Keratinocyte (primary cell): ENCODE results near the gene SLC25A2. TPM values are rescaled to one million over a fixed set of nuclear protein-coding genes. Genes with fewer than 3 reads are reported as not detected.

Experiments
- DNase-seq: peaks from one replicate; pipeline ENCODE4 v3.0.0-alpha.2; 2011; ENCODE audit warnings: low read depth, missing footprints, low spot score
- FAIRE-seq: peaks from 2 replicates; lab custom pipeline; 2011; peaks lifted over from hg19 to GRCh38; lab: Jason Lieb, UNC
- H2AFZ ChIP-seq: 2 replicates; pipeline ENCODE4 v1.6.0; 2012; ENCODE audit warnings: low read length, control low read depth, inconsistent platforms; ENCODE audit not compliant: control insufficient read depth
- H3K27ac ChIP-seq: 2 replicates; pipeline ENCODE4 v1.5.1; 2011; ENCODE audit warnings: low read length; ENCODE audit not compliant: control insufficient read depth, insufficient read depth
- H3K27me3 ChIP-seq: 3 replicates; pipeline ENCODE4 v1.6.0; 2011; ENCODE audit warnings: low read length; ENCODE audit not compliant: control insufficient read depth, insufficient read depth; ENCODE audit errors: extremely low read depth
- H3K36me3 ChIP-seq, 2 experiments: 2 replicates in 1 of 2; 3 replicates in 1 of 2; pipeline ENCODE4 v1.5.1; 2011; ENCODE audit warnings: low read length in 2 of 2, mild to moderate bottlenecking in 1 of 2; ENCODE audit not compliant: control insufficient read depth in 2 of 2, insufficient read depth in 2 of 2; ENCODE audit errors: extremely low read depth in 1 of 2
- H3K4me1 ChIP-seq: 3 replicates; pipeline ENCODE4 v1.5.1; 2011; ENCODE audit warnings: low read length; ENCODE audit not compliant: control insufficient read depth, insufficient read depth; ENCODE audit errors: extremely low read depth
- H3K4me2 ChIP-seq: 3 replicates; pipeline ENCODE4 v1.6.0; 2011; ENCODE audit warnings: low read depth, low read length; ENCODE audit not compliant: control insufficient read depth, insufficient read depth; ENCODE audit errors: extremely low read depth
- H3K4me3 ChIP-seq, 3 experiments: fragments of 200-600 bp in 1 of 3; sonication (generic) in 1 of 3; 2 replicates in 2 of 3; 3 replicates in 1 of 3; pipeline ENCODE4 v1.5.1; 2011 to 2016; ENCODE audit warnings: low read length in 3 of 3, mild to moderate bottlenecking in 3 of 3, control low read depth in 2 of 3, inconsistent platforms in 1 of 3, low read depth in 1 of 3, mixed read lengths in 1 of 3, mixed run types in 1 of 3, moderate library complexity in 1 of 3; ENCODE audit not compliant: control insufficient read depth in 2 of 3, insufficient read depth in 2 of 3; ENCODE audit errors: extremely low read depth in 1 of 3
- H3K79me2 ChIP-seq: 2 replicates; pipeline ENCODE4 v1.6.0; 2012; ENCODE audit warnings: low read length; ENCODE audit not compliant: control insufficient read depth, insufficient read depth
- H3K9ac ChIP-seq: 3 replicates; pipeline ENCODE4 v1.6.0; 2011; ENCODE audit warnings: low read length; ENCODE audit not compliant: control insufficient read depth, insufficient read depth; ENCODE audit errors: extremely low read depth
- H3K9me1 ChIP-seq: 3 replicates; pipeline ENCODE4 v1.6.0; 2011; ENCODE audit warnings: low read length; ENCODE audit not compliant: control insufficient read depth, insufficient read depth; ENCODE audit errors: extremely low read depth
- H3K9me3 ChIP-seq: 2 replicates; pipeline ENCODE4 v1.5.1; 2012; ENCODE audit warnings: low read depth, low read length; ENCODE audit not compliant: control insufficient read depth
- H4K20me1 ChIP-seq: 3 replicates; pipeline ENCODE4 v1.6.0; 2011; ENCODE audit warnings: low read length; ENCODE audit not compliant: control insufficient read depth, insufficient read depth; ENCODE audit errors: extremely low read depth
- CTCF ChIP-seq, 3 experiments: IDR thresholded peaks in 1 of 3; conservative IDR thresholded peaks in 1 of 3; optimal IDR thresholded peaks in 1 of 3; 2 replicates in 2 of 3; 3 replicates in 1 of 3; pipeline versions ENCODE3 to v1.5.1; 2011; ENCODE audit warnings: low read length in 3 of 3, mild to moderate bottlenecking in 3 of 3, moderate library complexity in 2 of 3, control low read depth in 1 of 3, inconsistent platforms in 1 of 3; ENCODE audit not compliant: insufficient read depth in 2 of 3; ENCODE audit errors: extremely low read depth in 1 of 3
- EZH2 ChIP-seq: IDR thresholded peaks from one replicate; pipeline ENCODE4 v1.6.1; 2012; ENCODE audit warnings: inconsistent platforms, mild to moderate bottlenecking, low read length, moderate library complexity
- dilution Hi-C: fragments of 300-500 bp; cut with MboI; formaldehyde crosslinking; loops from one replicate; pipeline ENCODE4 v1.7.0; 2020; ENCODE audit warnings: low sequenced_read_pairs; ENCODE audit not compliant: extremely low pct_ligation_motif_present
- polyA plus RNA-seq, 5 experiments: library from polyadenylated mRNA; depleted of rRNA in 3 of 5; stranded (reverse) in 3 of 5; stranded (forward) in 1 of 5; unstranded in 1 of 5; fragments of >200 nt; gene quantifications; 1 replicate in 1 of 5; 2 replicates in 3 of 5; 3 replicates in 1 of 5; pipeline versions ENCODE4 v1.2.1 to v1.2.3, GENCODE V29; 2011 to 2012; ENCODE audit warnings: missing spikeins in 2 of 5, low read depth in 1 of 5, low replicate concordance in 1 of 5

The SLC25A2 gene
- polyA plus RNA-seq, 1 donor (not counting 4 experiments of a cell fraction or from before 2014, with no cell fraction given), result not detected

DNA sequence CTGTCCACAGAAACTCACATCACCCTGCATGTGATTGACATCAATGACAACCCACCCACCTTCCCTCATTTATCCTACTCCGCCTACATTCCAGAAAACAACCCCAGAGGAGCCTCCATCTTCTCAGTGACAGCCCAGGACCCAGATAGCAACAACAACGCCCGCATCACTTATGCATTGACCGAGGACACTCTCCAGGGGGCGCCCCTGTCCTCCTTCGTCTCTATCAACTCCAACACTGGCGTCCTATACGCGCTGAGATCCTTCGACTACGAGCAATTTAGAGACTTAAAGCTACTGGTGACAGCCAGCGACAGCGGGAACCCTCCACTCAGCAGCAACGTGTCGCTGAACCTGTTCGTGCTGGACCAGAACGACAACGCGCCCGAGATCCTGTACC is 41.5 kb upstream of the SLC25A2 start:
- H3K9ac ChIP-seq, result no peak overlapping the region
- FAIRE-seq (no peak), DNase-seq (no peak)
- H2AFZ ChIP-seq, result no peak overlapping the region
- no peaks in the 10 kb centered on the region for H3K9me1 ChIP-seq
- no peaks in the 10 kb centered on the region for H3K4me1 ChIP-seq
- TF ChIP-seq EZH2, result no peak
- no peak for TF ChIP-seq CTCF (optimal IDR thresholded peaks at IDR 0.05 in 1 of 3, IDR thresholded peaks at IDR 0.05 in 1 of 3, conservative IDR thresholded peaks at IDR 0.05 in 1 of 3; ENCODE audit: extremely low read depth in 1 of 3, insufficient read depth in 2 of 3, low read length in 3 of 3)
- no peaks in the 10 kb centered on the region for H3K36me3 ChIP-seq
- no peaks in the 10 kb centered on the region for H3K27me3 ChIP-seq
- dilution Hi-C loops, result no loop called here
- H3K9me3 ChIP-seq, result peaks cover 10% of the 10 kb centered on the region
- H3K79me2 ChIP-seq, result no peaks in the 10 kb centered on the region
- H4K20me1 ChIP-seq, result no peaks in the 10 kb centered on the region
- no peak overlapping the region for H3K27ac ChIP-seq
- H3K4me2 ChIP-seq, result no peak overlapping the region
- no peak overlapping the region for H3K4me3 ChIP-seq

GRCh38 chr5:141343953-141344463 is 40.2 kb upstream of the SLC25A2 start:
- peak overlapping the region; percentile 14 for H3K4me2 ChIP-seq
- TF ChIP-seq CTCF (optimal IDR thresholded peaks at IDR 0.05 in 1 of 3, IDR thresholded peaks at IDR 0.05 in 1 of 3, conservative IDR thresholded peaks at IDR 0.05 in 1 of 3; ENCODE audit: extremely low read depth in 1 of 3, insufficient read depth in 2 of 3, low read length in 3 of 3), result no peak
- no peak for TF ChIP-seq EZH2
- H3K27me3 ChIP-seq, result peaks cover 6% of the 10 kb centered on the region
- H3K9me3 ChIP-seq, result peaks cover 14% of the 10 kb centered on the region
- peak overlapping the region; percentile 26 for H2AFZ ChIP-seq
- no peaks in the 10 kb centered on the region for H3K9me1 ChIP-seq
- no peak overlapping the region for H3K27ac ChIP-seq
- dilution Hi-C loops, result no loop called here
- no peaks in the 10 kb centered on the region for H4K20me1 ChIP-seq
- no peak for DNase-seq
- H3K36me3 ChIP-seq, result no peaks in the 10 kb centered on the region
- FAIRE-seq, result no peak
- H3K4me3 ChIP-seq, result peak overlapping the region in 1 of 3 experiments; percentile 13
- H3K79me2 ChIP-seq, result no peaks in the 10 kb centered on the region
- H3K9ac ChIP-seq, result no peak overlapping the region
- H3K4me1 ChIP-seq, result no peaks in the 10 kb centered on the region
